ENCODE data around the gene PRPF40B.
A peak's percentile ranks its signal among the peaks of the same experiment; 100 is the strongest.

Gene PRPF40B

DNA sequence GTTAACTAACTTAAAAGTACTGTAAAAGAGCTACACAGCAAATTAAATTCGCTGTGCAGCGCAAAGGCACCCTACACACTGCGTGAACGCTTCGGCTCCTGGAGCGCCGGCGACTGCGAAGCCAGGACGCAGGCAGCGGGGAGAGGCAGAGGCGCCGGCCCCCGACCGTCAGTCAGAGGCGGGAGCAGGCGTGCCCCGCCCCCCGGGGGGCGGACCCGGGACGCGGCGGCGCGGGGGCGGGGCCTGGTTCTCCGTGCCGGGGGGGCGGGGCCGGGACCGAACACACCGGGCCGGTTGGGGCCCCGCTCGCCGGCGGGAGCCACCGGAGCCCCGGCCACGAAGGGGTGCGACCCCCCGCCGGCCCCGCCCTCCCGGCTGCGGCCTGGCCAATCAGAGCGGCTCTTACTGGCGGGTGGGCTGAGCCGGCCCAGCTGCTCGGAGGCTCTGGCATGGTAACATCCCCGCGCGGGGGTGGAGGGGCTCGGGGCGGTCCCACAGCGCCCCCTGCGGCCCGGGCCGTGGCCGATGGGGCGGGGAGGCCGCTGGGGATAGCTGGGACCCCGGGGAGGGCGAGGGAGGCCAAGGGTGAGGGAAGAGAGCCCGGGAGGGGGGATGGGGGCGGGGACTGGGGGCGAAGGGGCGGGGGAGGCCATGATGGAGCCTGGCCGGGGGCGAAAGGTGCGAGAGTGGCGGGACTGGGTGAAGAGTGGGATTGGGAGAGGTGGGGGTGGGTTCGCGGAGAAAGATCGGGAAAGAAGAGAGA lies at the start of gene PRPF40B:
Gene PRPF40B, plus strand, starts transcription at position 420 of the 763 bp plus-strand sequence. Its CDS starts 30 bp downstream, at position 450.
- TF ChIP-seq, protein P1, sequence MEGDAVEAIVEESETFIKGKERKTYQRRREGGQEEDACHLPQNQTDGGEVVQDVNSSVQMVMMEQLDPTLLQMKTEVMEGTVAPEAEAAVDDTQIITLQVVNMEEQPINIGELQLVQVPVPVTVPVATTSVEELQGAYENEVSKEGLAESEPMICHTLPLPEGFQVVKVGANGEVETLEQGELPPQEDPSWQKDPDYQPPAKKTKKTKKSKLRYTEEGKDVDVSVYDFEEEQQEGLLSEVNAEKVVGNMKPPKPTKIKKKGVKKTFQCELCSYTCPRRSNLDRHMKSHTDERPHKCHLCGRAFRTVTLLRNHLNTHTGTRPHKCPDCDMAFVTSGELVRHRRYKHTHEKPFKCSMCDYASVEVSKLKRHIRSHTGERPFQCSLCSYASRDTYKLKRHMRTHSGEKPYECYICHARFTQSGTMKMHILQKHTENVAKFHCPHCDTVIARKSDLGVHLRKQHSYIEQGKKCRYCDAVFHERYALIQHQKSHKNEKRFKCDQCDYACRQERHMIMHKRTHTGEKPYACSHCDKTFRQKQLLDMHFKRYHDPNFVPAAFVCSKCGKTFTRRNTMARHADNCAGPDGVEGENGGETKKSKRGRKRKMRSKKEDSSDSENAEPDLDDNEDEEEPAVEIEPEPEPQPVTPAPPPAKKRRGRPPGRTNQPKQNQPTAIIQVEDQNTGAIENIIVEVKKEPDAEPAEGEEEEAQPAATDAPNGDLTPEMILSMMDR (IDR thresholded peaks at IDR 0.05; ENCODE audit: low read depth, low read length) = peak; percentile 38
- peak within 1 kb of the TSS; percentile 63 for H3K4me3 ChIP-seq (ENCODE audit: low read depth, low read length)
- DNase-seq (ENCODE audit: low read depth, low spot score) = peak; percentile 70
- in situ Hi-C loops (cut with HindIII; ENCODE audit: low sequenced_read_pairs) = no loop called here

DNA sequence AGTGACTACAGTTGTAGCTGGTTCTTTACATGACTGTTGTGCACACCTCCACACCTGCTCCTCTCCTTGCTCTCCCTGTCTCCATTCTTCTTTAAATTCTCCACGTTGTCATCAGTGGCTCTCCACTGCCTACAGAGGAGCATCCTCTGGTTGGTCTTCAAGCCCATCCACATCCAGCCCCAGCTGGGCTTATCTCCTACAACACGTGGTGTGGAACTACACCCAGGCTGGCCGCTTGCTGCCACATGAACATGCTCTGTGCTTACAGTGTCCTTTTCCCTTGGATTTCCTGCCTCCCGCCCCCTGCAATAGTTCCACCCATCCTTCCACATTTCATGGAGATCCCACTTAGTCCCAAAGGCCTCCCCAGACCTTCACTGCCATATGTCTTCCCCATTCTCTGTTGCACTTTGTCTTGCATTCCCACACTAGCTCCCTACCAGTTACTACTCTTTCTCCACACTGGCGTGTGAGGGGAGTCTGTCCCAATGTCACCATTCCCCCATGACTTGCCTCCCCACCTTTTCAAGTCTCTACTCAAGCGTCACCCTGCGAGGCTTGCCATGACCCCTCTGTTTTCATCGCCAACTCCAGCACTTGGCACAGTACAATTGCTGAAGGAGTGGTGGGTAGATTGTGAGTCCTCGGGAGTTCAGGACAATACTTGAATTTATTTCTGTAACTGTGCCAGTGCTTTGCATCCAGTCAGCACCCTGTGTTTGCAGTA lies 45.6 kb upstream of the PRPF40B start:
- in situ Hi-C loops (cut with HindIII; ENCODE audit: low sequenced_read_pairs) = no loop called here
- TF ChIP-seq, protein P1 (IDR thresholded peaks at IDR 0.05; ENCODE audit: low read depth, low read length) = no peak
- no peak overlapping the region for H3K4me3 ChIP-seq (ENCODE audit: low read depth, low read length)
- DNase-seq (ENCODE audit: low read depth, low spot score) = no peak

DNA sequence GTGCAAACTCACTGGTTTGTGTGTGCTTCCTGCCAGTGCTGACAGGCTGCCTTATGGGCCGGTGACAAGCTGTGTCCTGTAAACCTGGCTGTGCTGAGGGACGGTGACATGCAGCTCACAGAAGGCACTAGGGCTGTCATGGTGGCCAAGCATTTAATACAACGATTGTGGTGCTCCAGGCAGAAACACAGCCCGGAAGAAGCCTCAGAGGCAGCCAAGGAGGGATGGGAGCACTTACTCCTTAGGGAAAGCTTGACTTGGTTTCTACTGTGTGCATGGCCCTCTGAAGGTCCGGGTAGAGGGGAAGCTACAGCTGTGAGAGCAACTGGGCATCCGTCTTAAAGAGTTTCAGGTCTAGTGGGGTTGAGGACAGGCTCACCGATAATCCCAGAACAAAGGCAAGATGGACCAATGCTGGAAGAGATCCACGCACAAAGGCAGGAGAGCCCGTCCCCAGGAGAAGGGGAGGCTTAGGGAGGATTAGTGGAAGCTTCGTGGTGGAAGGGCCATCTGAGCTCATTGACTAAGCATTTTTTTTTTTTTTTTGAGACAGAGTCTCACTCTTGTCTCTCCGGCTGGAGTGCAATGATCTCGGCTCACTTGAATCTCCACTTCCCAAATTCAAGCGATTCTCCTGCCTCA lies 44.8 kb upstream of the PRPF40B start:
- TF ChIP-seq, protein P1 (IDR thresholded peaks at IDR 0.05; ENCODE audit: low read depth, low read length) = no peak
- in situ Hi-C loops (cut with HindIII; ENCODE audit: low sequenced_read_pairs) = no loop called here
- H3K4me3 ChIP-seq (ENCODE audit: low read depth, low read length) = no peak overlapping the region
- no peak for DNase-seq (ENCODE audit: low read depth, low spot score)

DNA sequence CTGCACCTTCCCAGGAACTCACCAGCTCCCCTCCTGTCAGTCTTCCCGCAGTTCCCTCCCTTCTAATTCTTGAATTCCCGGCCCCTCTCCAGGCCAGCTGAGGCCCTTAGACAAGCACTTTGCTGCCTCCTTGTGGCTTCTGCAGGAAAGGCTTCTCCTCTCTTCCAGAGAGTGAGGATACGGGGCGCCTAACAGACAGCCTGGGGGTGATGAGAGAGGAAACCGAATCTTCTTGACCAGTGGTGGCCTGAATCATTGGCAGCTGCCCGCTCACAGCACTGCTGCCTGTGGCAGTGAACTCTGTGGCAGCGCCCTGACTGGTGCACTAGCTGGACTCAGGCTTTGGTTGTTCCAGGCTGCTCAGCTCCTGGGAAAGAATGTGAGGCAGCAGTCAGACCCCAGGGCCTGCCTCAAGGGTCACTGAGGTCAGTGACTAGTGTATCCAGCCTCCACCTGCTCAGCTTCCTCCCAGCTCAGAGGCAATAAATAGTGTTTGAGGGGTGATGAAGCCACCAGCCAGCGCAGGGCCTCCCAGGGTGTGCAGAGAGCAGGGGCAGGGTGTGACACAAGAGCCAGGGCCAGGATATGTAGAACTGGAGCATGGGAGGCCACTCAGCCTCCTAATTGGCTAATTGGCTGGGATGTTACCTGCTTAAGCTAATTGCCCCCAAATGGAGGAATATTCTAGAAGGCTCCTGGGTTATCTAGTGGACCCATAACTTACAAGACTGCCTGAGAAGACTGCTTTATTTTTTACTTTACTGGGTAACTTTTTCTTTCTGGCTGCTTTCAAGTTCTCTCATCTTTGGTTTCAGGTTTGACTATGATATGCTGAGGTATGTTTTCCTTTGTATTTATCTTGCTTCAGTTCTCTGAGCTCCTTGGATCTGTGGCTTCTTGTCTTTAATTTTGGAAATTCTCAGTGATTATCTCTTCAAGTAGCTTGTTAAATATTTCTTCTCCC lies 42.5 kb upstream of the PRPF40B start:
- DNase-seq (ENCODE audit: low read depth, low spot score) = peak; percentile 66
- TF ChIP-seq, protein P1 (IDR thresholded peaks at IDR 0.05; ENCODE audit: low read depth, low read length) = peak; percentile 93
- in situ Hi-C loops (cut with HindIII; ENCODE audit: low sequenced_read_pairs) = no loop called here

DNA sequence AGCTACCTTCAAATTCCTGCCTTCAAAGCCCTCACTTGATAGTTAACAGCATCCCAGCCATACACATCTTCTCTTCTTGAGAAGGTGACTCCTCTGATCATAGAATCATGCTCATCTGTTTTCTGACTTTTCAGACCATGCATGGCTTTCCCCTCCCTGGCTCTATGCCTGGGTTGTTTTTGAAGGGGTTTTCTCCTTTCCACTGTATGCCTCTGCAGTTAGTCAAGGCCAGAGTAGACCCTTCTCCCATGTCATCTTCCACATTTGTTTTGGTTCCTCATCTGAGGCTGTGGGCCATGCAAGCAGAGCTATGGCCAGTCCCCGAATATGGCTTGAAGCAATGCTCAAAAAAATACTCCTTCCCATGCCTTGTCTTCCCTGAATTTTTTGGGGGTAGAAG lies 41.2 kb upstream of the PRPF40B start:
- no peak for DNase-seq (ENCODE audit: low read depth, low spot score)
- no peak overlapping the region for H3K4me3 ChIP-seq (ENCODE audit: low read depth, low read length)
- in situ Hi-C loops (cut with HindIII; ENCODE audit: low sequenced_read_pairs) = no loop called here
- TF ChIP-seq, protein P1 (IDR thresholded peaks at IDR 0.05; ENCODE audit: low read depth, low read length) = no peak

More for the DNA sequence above, 42.5 kb upstream of the PRPF40B start:
- no peak overlapping the region for H3K4me3 ChIP-seq (ENCODE audit: low read depth, low read length)
